HG02938 (cell line): ENCODE results near the gene OR2F2.

Source experiments
- ATAC-seq: cut with Tn5 transposase; IDR thresholded peaks from one replicate; pipeline ENCODE4 v1.9.1; 2021; ENCODE audit warnings: mild to moderate bottlenecking, moderate library complexity; ENCODE audit not compliant: unreplicated experiment

OR2F2 gene

GRCh38 chr7:143913945-143914615 lies 21.0 kb upstream of the OR2F2 start:
- no peak for ATAC-seq

- ATAC-seq = no peak
These were observed 19.9 kb upstream of the OR2F2 start for GRCh38 chr7:143914938-143915652.

DNA sequence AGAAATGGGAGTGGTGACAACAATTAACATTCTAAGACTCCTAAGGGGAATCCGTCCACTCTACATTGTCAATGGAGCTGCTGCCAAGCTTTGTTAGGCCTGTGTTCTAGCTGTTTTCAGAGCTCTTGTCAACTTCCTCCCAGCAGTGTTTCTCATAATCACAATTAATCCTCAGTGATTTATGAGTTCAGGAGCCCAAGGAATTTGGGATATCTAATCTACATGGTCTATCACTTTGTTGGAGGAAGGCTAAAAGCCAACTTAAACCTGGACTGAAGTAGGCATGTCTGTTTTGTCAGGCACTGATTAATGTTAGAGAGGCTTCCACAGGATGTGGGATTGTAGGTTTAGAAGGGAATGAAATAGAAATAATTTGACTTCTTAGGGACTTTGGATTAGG lies 10.2 kb upstream of the OR2F2 start:
- ATAC-seq = no peak

DNA sequence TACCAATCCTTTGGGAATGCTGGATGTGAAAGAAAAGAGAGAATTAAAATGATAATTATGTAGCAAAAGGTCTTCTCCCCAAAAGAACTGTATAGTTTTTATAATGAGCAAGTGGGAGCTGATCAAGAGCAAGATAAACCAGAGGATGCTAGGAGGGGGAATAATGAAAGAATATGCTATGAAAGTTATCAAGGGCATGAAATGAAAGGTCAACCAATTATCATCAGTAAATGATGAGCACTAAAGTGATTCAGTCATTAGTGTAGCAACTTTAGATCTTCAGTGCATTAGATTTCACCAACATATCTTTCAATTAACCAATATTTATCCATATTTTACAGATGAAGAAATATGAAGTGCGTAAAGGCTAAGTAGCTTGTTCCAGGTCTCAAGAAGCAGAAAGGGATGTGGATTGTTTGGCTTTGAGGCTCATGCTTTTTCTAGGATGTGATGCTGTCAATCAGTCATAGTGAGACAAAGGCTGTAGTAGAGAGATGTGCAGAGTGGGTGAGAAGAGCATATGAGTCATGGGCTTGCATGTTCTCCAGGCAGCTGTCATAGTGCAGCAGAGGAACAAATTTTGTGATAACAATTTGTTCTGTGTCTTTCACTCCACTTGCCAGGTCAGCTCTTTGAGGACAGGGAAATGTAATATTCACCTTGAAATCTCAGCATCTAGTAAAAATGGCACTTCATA lies 5.7 kb upstream of the OR2F2 start:
- ATAC-seq = no peak

GRCh38 chr7:143931739-143932138 lies 3.3 kb upstream of the OR2F2 start:
- no peak for ATAC-seq

- ATAC-seq = no peak
These were observed 1.3 kb downstream of the OR2F2 start for GRCh38 chr7:143936087-143937009.

DNA sequence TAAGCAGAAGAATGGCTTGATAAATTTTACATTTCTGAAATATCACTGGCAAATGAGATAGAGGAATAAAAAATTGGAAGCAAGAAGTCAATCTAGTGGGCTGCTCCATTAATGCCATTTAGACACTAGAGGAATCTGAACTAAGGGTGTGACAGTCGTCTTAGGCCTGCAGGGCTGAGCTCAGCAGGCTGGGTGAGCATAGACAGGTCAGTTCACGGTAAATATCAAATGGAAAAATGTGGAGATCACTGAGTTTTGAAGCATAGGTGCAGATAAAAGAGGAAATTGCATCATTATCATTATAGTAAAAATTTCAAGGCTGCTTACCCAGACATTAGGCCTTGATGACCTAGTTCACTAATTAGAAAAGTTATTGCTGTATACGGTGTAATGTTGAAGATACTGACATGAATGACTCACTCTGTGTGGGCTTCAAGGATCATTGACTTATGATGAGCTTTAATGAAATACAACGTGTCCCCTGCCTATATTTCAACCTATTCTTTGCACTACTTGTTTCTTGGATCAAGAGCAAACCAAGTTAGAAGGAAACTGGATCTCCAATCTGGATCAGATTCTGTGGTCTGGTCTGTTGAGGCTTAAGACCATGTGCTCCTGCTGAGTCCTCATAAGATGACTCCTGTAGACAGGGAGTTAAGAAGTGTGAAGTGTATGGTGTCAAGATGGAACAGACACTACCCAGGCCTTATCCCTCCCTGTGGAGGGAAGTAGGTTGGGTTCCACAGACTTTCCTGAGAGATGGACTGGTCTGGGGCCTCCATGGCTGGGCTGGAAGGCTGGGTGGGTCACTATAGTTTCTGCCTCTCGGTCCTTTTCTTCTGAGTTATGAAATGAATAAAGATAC lies 3.6 kb downstream of the OR2F2 start:
- ATAC-seq = no peak

DNA sequence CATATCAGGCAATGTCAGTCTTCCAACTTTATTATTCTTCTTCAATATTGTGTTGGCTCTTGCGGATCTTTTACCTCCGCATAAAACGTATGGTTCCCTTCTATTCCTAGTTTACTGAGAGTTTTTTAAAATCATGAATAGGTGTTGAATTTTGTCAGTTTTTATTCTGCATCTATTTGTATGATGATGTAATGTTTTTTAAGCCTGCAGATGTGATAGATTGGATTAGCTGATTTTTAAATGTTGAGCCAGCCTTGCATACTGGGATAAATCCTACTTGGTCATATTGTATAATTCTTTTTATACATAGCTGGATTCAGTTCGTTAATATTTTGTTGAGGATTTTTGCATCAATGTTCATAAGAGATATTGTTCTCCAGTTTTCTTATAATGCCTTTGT lies 10.4 kb downstream of the OR2F2 start:
- ATAC-seq = no peak

DNA sequence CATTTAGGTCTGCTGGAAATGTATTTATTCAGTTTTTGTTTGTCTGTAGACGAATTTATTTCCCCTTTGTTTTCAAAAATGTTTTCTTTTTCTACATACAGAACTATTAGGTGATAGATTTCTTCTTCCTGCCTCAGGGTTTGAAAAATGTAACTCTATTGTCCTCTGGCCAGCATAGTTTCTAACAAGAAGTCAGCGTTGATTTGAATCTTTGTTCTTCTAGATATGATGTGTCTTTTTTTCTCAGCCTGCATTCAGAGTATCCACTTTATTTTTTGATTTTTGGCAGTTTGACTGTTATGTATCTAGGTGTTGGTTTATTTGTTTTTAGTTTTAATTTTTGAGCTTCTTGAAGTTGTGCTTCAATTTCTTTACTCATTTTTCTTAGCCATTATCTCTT lies 12.1 kb downstream of the OR2F2 start:
- ATAC-seq = no peak

- no peak for ATAC-seq
These were observed 13.7 kb downstream of the OR2F2 start for GRCh38 chr7:143948733-143949132.

GRCh38 chr7:143953421-143953820 lies 18.4 kb downstream of the OR2F2 start:
- no peak for ATAC-seq

- no peak for ATAC-seq
These were observed 19.1 kb downstream of the OR2F2 start for GRCh38 chr7:143954135-143954534.

DNA sequence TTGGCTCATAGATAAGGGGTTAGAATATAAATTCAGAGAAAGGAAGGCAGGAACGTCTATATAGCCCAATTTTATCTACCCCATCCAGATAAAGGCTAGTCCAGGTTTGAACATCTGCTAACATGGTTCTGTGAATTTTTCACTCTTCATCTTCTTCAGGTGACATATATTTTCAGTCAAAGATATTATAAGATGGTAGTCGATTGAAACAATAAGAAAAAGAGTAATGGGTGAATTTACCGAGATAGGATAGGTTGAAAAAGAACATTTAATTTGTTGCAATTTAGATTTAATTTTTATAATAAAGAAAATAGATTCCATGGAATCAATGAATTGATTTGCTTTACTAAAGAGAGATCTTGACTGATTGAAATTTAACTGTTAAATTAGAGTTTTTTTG lies 19.5 kb downstream of the OR2F2 start, which contains the start of gene OR2F1:
TSS of gene OR2F1 (plus strand) at position 301 of the 400 bp plus-strand sequence. CDS start 5,127 bp downstream, outside the sequence.
- ATAC-seq = no peak

DNA sequence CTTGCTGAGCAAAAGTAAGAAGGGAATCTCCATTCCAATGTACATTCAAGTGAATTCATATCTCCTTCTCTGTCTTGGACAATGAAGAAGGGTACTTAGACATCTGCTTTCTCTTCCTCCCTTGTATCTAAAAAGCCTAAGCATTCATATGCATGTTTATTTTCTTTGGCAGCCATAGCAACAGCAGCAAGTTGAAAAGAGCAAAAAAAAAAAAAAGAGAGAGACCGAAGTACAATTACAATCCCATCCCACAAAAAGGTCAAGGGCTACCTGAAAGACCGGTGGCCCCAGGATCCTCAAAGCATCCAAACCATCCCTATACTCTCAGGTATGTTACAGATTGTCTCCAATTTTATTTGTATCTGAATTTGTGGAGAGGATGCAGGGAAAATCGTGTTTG lies 23.7 kb downstream of the OR2F2 start:
- no peak for ATAC-seq

DNA sequence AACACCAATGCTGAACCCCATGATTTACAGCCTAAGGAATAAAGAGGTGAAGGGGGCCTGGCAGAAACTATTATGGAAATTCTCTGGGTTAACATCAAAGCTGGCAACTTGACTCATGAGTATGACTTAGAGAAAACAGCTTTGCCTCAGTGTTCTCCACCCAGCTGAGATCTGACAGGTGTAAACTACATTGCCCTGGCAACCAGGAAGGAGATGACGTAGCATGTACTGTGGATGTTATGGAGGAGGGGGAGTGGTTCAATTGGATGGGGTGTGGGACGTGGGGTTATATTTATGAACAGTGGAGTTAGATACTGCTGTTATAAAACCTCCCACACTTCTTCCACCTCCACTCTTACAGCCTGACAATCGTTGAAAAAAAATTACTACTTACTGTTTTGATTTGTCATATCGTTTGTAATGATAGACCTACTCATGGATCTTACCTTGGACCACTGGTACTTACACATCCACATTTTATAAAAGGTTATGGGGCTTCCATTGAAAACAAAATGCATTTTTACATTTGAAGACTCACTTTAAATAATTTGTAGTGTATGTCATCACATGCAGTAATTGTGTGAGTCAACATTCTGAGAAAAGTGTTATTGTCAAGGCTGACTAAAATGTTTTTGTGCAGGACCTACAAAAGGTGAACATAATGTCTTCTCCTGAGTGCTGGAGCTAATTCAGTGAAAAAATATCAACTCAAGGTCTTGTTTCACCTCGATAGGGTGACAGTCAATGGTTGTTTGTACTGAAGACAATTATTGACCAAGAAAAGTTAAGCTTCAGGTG lies 26.0 kb downstream of the OR2F2 start:
- no peak for ATAC-seq

- ATAC-seq = no peak
These were observed 30.2 kb downstream of the OR2F2 start for GRCh38 chr7:143965280-143965679.

GRCh38 chr7:143967398-143967797 lies 32.4 kb downstream of the OR2F2 start:
- no peak for ATAC-seq

GRCh38 chr7:143973870-143974416 lies 38.9 kb downstream of the OR2F2 start:
- ATAC-seq = no peak

GRCh38 chr7:143974459-143974858 lies 39.4 kb downstream of the OR2F2 start:
- no peak for ATAC-seq
